HG03108 (cell line): ENCODE results near the gene ALDH1L2.

Experiments used
- ATAC-seq: cut with Tn5 transposase; IDR thresholded peaks from one replicate; pipeline ENCODE4 v1.9.1; 2021; ENCODE audit warnings: moderate library complexity; ENCODE audit not compliant: unreplicated experiment

Gene ALDH1L2

DNA sequence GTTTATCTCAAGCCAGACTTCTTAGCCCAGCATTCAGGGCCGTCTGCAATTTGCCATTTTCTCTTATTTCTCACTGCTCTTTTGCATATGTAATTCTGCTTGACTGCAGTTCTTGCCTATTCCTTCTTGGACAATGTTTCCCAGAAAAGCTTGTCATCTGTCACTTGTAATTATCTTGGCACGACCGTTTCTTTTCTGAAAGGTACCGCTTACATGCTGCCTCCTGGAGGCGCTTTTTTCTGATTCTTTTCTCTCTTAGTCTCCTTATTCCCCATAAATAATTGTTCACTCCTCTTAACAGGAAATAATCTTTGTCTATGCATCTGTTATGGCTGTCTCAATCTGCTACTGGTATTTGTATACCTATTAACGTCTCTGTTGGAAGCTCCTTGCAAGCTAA is 1.2 kb upstream of the ALDH1L2 start:
- no peak for ATAC-seq

- ATAC-seq, result no peak
Observed at GRCh38 chr12:105083551-105084105, 630 bp downstream of the ALDH1L2 start.

- no peak for ATAC-seq
Observed at GRCh38 chr12:105083031-105083430, 1.2 kb downstream of the ALDH1L2 start.

DNA sequence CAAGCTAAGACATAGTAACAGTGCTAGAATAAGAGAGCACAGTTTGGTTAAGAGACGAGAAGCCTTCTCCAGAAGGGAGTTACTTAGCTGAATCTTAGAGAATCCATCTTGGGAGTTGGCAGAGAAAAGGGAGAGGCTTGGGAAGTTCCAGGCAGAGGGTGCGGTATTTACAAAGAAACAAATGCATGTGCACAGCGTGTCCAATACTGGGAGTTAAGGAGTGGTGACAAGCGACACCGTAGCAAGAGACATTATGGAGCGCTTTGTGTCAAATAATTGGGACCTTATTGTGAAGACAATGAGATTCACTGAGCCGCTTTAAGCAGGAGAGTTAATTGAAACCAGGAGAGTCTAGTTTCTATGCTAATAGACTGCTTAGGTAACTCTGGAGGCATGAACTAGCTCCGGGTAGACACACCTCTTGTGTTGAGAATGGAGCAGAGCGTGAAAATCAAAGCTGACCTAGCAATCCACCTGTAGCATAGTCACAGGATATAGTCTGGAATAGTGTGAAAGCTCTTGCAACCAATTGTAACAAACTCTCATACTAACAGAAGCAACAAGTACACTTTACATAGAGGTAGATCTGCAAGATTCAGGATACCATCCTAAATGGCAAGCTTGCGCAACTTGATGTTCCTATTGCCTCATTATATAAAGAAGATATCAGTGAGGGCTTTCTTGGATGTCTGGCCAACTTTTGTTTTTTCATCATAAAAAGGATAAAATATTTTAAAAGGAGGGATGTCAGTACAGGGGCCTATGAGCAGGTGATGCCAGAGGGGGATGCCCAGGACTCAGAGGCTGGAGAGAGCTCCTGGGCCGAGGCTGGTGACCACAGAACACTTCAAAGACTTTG is 5.3 kb downstream of the ALDH1L2 start:
- no peak for ATAC-seq

GRCh38 chr12:105077435-105077834 is 6.8 kb downstream of the ALDH1L2 start:
- ATAC-seq, result no peak

GRCh38 chr12:105076913-105077312 is 7.3 kb downstream of the ALDH1L2 start:
- ATAC-seq, result no peak

DNA sequence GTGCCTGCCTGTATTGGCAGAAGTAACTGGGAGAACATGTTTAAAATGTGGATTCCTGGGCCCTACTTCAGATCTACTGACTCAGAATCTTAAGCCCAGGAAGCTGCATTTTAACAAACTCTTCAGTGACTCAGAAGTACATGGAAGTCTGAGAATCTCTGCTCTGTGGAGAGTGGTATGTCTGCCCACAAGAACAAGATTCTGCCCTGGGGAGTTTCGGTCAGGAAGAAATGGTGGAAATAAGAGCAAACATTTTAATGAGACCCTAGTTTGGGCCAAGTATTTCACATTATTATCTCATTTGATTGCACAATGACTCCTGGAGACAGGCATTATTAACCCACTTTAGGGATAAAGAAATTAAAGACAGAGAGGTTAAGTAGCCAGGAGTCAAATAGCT is 8.2 kb downstream of the ALDH1L2 start:
- no peak for ATAC-seq

- no peak for ATAC-seq
Observed at GRCh38 chr12:105072888-105073488, 11.3 kb downstream of the ALDH1L2 start.

- no peak for ATAC-seq
Observed at GRCh38 chr12:105071981-105072380, 12.3 kb downstream of the ALDH1L2 start.

GRCh38 chr12:105069936-105070702 is 14.1 kb downstream of the ALDH1L2 start:
- no peak for ATAC-seq

DNA sequence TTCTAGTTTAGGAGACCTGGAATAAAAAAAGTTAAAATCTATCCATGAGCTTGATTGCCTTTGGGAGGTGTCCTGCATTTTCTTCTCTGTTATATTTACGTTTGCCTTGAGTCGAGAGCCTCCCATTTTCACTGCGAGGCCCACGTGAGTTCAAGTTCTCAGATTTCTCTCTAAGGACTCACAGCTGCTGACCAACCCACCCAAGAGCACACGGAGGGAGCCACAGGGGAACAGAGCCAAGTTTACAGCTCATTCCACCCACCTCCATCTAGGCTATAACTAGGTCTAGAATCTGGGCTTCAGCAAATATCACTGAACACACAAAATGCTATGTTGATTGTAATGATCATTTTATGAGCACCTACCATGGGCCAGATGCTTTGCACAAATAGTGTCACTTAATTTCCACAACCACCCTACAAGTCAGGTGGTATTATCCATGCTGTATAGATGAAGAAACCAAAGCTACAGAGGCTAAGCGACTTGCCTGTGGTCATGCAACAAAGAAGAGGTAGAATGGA is 16.7 kb downstream of the ALDH1L2 start:
- no peak for ATAC-seq

DNA sequence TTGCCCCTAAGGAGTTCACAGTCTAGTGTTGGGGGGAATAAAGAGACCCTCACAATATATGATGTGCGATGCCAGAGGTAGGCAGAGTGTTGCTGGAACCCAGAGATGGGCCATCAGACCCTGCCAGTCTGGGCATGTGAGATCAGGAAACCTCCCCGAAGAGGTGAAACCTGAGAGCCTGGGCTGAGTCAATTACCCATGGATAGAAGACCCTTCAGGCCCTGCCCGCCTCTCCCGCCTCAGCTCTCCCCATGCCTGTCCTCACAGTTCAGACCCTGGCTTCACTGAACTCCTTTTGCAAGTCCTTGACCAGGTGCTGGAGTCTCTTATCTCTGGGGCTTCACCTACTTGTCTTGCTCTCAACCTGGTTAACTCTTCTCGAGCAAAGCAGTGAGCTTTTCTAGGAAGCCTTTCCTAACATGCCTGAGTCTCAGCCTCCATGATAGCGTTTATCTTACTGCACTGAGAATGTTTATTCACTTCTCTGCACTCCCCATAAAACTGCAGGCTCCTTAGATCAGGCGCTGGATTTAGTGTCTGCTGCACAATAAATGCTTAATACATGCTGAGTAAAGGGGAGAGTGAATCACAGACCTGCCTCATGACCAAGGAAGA is 19.6 kb downstream of the ALDH1L2 start:
- ATAC-seq, result no peak

GRCh38 chr12:105060715-105061378 is 23.4 kb downstream of the ALDH1L2 start:
- ATAC-seq, result no peak

GRCh38 chr12:105057174-105057573 is 27.1 kb downstream of the ALDH1L2 start:
- no peak for ATAC-seq

GRCh38 chr12:105053116-105053572 is 31.1 kb downstream of the ALDH1L2 start:
- ATAC-seq, result peak; percentile 74

DNA sequence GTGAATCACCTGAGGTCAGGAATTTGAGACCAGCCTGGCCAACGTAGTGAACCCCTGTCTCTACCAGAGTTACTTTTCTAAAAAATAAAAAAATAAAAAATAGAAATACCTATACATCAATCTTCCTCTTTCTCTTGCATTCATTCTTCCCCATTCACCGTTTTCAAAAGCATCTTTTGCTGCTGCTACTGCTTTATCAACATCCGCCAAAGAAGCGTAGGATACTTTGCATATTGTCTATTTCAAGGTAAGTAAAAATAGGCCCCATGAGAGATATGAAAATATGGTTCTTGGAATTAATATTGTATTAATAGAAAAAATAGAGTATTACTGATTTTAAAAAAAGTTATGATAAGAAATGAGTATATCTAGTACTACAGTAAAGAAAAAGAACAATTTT is 32.3 kb downstream of the ALDH1L2 start:
- ATAC-seq, result no peak

DNA sequence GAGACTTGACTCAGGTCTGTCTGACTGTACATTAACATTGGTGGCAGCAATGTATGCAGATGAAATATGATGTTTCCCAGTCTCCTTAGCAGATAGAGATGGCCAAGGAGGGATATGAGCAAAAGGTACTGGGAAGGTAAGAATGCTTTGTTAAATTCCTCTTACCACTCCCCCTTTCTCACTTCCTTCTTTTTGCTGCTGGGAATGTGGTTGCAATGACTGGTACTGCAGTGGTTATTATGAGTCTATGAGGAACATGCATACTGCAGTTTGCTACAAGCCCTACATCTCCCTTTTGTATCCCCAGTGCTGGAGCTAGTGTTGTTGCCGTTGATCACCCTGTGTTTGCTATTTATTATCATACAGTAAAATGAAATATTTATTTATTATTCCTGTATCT is 35.9 kb downstream of the ALDH1L2 start:
- ATAC-seq, result no peak

DNA sequence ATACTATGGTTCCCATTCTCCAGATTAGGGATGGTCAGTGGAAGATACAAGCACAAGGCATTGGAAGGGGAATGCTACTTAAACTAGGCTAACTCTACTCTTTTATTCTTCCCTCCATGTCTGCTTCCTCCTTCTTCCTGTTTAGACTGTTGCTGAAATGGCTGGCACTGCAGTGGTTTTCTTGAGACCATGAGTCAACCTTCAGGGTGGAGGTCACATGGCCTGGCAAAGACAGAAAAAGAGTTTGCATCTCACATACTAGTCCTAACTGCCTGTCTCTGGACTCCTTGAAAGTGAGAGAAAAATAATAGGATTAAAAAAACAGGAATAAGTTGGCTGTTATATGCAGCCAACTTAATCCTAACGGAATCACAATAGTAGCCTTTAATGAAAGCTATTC is 37.0 kb downstream of the ALDH1L2 start:
- no peak for ATAC-seq

- ATAC-seq, result no peak
Observed at GRCh38 chr12:105041186-105041585, 43.1 kb downstream of the ALDH1L2 start.

GRCh38 chr12:105040476-105040875 is 43.8 kb downstream of the ALDH1L2 start:
- no peak for ATAC-seq
